GM20000 (cell line): ENCODE results near the gene CNOT6.
"Not testable (repeated sequence)": the region's sequence is repeated elsewhere in the genome, so short reads cannot be mapped to it uniquely, and the experiment has no call there.

Experiments used
- DNase-seq: peaks from one replicate; pipeline ENCODE4 v3.0.0; 2012; ENCODE audit warnings: low spot score
- CTCF ChIP-seq: IDR thresholded peaks from 2 replicates; pipeline ENCODE4 v1.5.1; 2012; ENCODE audit warnings: mild to moderate bottlenecking, control low read depth; ENCODE audit errors: extremely low read depth, missing control alignments

CNOT6 gene

GRCh38 chr5:180474569-180474968 lies 19.6 kb upstream of the CNOT6 start:
- DNase-seq = no peak
- TF ChIP-seq CTCF = no peak

GRCh38 chr5:180475969-180476524 lies 18.1 kb upstream of the CNOT6 start:
- DNase-seq = not testable (repeated sequence)

GRCh38 chr5:180484813-180485212 lies 9.4 kb upstream of the CNOT6 start:
- DNase-seq = no peak
- TF ChIP-seq CTCF = no peak

GRCh38 chr5:180486636-180487149 lies 7.5 kb upstream of the CNOT6 start:
- no peak for DNase-seq
- no peak for TF ChIP-seq CTCF

- no peak for TF ChIP-seq CTCF
- DNase-seq = no peak
These were observed 6.6 kb upstream of the CNOT6 start for GRCh38 chr5:180487556-180487955.

GRCh38 chr5:180491496-180491895 lies 2.7 kb upstream of the CNOT6 start:
- no peak for TF ChIP-seq CTCF
- DNase-seq = no peak

GRCh38 chr5:180492226-180492903 lies 1.8 kb upstream of the CNOT6 start:
- DNase-seq = no peak
- TF ChIP-seq CTCF = no peak
